Fibroblast of pulmonary artery (primary cell): ENCODE results near the gene SV2B.

Experiments
- DNase-seq: peaks from one replicate; pipeline ENCODE4 v3.0.0-alpha.2; 2010; ENCODE audit warnings: low read depth
- H3K4me3 ChIP-seq: replicated peaks from 2 replicates; pipeline ENCODE4 v1.5.1; 2011; ENCODE audit warnings: low read depth, mild to moderate bottlenecking, control low read depth, low read length, moderate library complexity
- TF ChIP-seq, protein P1 (sequence below): IDR thresholded peaks from 2 replicates; pipeline ENCODE4 v1.5.1; 2011; ENCODE audit warnings: mild to moderate bottlenecking, control low read depth, low read length, inconsistent platforms; ENCODE audit errors: missing control alignments

Gene SV2B

DNA sequence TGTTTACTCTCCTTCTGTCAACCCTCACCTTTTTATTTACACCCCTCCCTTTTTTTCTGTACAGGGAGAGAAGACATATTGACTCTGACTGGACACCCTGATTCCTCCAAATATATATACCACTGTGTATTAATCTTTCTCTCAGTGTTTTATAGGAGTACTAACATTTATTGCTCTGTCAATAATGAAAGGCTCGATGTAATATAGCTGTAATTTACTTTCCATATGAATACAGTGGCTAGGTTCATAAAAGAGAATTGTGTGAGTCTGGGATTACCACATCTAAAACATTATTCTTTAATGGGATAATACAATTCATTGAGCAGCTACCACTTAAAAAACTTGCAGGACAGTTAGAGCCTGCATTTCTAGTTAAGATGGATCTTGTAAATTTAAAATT lies 194.3 kb downstream of the SV2B start:
- DNase-seq: no peak
- TF ChIP-seq, protein P1, sequence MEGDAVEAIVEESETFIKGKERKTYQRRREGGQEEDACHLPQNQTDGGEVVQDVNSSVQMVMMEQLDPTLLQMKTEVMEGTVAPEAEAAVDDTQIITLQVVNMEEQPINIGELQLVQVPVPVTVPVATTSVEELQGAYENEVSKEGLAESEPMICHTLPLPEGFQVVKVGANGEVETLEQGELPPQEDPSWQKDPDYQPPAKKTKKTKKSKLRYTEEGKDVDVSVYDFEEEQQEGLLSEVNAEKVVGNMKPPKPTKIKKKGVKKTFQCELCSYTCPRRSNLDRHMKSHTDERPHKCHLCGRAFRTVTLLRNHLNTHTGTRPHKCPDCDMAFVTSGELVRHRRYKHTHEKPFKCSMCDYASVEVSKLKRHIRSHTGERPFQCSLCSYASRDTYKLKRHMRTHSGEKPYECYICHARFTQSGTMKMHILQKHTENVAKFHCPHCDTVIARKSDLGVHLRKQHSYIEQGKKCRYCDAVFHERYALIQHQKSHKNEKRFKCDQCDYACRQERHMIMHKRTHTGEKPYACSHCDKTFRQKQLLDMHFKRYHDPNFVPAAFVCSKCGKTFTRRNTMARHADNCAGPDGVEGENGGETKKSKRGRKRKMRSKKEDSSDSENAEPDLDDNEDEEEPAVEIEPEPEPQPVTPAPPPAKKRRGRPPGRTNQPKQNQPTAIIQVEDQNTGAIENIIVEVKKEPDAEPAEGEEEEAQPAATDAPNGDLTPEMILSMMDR: no peak
- no peak overlapping the region for H3K4me3 ChIP-seq

DNA sequence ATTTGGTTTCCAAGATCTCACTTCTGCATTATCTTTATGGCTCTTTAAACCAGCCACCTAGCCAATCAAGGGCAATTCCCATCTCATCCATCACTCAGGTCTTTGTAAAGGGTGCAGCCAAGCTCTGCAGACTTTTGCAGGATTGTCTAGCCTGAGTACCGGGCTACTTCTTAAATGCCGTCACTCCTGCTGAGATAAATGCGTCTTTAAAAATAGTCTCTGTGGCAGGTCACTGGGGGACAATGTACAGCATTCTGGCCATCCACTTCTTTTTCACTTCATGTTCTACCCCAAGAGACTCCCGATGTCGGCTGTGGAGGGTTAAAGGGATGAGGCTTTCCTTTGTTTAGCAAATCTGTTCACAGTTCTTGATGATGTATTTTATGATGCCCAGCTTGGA lies 194.7 kb downstream of the SV2B start:
- no peak for DNase-seq
- TF ChIP-seq, protein P1: no peak
- no peak overlapping the region for H3K4me3 ChIP-seq

DNA sequence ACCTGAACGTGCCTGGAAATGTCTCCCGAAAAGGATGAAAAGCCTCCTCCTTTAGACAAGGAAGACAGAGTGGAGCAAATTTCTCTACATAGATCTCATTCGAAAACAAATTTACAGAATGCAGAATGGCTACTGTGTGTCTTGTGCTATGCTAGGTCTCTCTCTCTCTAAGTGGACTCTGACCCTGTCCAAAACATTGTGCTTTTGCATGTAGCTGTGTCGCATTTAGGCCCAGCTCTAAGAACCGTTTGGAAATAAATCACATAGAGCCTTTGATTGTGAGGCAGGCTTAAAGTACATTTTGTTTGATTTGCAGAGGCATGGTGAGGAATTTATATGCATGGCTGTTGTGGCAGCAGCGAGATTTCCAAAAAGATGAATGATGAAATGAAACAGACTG lies 198.0 kb downstream of the SV2B start:
- TF ChIP-seq, protein P1: no peak
- DNase-seq: no peak
- H3K4me3 ChIP-seq: no peak overlapping the region

DNA sequence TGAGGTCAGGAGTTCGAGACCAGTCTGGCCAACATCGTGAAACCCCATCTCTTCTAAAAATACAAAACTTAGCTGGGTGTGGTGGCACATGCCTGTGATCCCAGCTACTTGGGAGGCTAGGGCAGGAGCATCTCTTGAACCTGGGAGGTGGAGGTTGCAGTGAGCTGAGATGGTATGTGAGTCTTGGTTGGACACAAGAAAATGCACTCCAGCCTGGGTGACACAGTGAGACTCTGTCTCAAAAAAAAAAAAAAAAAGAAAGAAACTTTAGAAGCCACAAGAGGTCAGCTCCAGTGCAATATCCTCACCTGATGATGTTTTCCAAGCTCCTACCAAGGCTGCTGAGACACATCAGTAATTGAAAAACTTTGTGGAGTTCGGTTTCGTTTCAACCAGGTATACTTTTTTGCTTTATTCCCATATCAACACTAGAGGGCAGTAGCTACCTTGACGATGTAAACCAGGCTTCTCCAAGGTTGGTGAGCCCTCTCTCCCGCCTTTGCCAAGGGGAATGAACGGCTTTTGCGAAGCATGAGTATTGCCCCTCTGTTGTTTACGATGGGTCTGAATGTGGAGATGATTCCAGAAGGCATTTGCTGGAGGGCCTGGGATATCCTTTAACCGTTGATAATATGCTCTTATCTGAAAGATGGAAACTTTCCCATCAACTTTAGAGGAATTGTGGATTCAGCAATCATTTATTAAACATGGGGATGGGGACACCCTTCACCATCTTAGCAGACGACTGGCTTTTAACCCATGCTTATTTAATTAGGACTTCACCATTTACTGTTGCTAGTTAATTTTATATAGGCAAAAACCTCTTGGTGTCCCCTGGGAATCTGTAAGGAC lies 202.8 kb downstream of the SV2B start:
- peak; percentile 74 for DNase-seq
- H3K4me3 ChIP-seq: no peak overlapping the region
- TF ChIP-seq, protein P1: peak; percentile 79

GRCh38 chr15:91304210-91304609 lies 204.2 kb downstream of the SV2B start:
- no peak for DNase-seq
- H3K4me3 ChIP-seq: no peak overlapping the region
- TF ChIP-seq, protein P1: no peak

GRCh38 chr15:91304786-91305185 lies 204.7 kb downstream of the SV2B start:
- no peak for DNase-seq
- no peak overlapping the region for H3K4me3 ChIP-seq
- TF ChIP-seq, protein P1: no peak

- H3K4me3 ChIP-seq: no peak overlapping the region
- TF ChIP-seq, protein P1: no peak
- DNase-seq: no peak
Observed at GRCh38 chr15:91306144-91306543, 206.1 kb downstream of the SV2B start.
